GM13976 (cell line): ENCODE measurements around the gene APOBEC3G.
A peak's percentile ranks its signal among the peaks of the same experiment; 100 is the strongest.

ENCODE experiments used
- DNase-seq: peaks from one replicate; pipeline ENCODE4 v3.0.0; 2012; ENCODE audit warnings: low spot score
- CTCF ChIP-seq: IDR thresholded peaks from 2 replicates; pipeline ENCODE4 v1.5.1; 2012; ENCODE audit warnings: borderline replicate concordance, mild to moderate bottlenecking; ENCODE audit not compliant: insufficient read depth; ENCODE audit errors: extremely low read depth, missing control alignments, control extremely low read depth
- in situ Hi-C: fragments of 300-500 bp; cut with MboI; formaldehyde crosslinking; loops from one replicate; pipeline ENCODE4 v1.12.0; 2022; ENCODE audit warnings: low sequenced_read_pairs, mixed read lengths, inconsistent platforms; ENCODE audit not compliant: unreplicated experiment

APOBEC3G gene

GRCh38 chr22:39094717-39095389, 17.8 kb downstream of the APOBEC3G start:
- DNase-seq: peak; percentile 2
- in situ Hi-C loops: no loop called here
- no peak for TF ChIP-seq CTCF

GRCh38 chr22:39095971-39096370, 18.9 kb downstream of the APOBEC3G start:
- in situ Hi-C loops: no loop called here
- TF ChIP-seq CTCF: no peak
- no peak for DNase-seq

- in situ Hi-C loops: no loop called here
- DNase-seq: peak; percentile 60
Measured at GRCh38 chr22:39097098-39098020, 20.3 kb downstream of the APOBEC3G start, which contains the start of gene APOBEC3H. Gene APOBEC3H (plus strand): TSS chr22:39097244. CDS start chr22:39100279, 3,035 bp downstream.

DNA sequence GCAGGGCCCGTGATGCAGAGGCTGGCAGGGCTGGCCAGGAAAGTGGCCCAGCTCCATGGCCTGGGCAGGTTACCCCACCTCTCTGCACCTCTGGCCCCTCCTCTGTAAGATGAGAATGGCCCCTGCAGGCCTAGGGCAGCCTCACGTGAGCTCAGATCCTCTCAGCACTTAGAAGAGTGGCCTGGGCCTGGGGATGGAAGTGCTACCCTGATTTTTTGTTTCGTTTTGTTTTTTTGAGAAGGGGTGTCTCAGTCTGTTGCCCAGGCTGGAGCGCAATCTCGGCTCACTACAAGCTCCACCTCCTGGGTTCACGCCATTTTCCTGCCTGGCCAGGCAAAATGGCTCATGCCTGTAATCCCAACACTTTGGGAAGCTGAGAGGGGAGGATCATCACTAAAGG, 21.0 kb downstream of the APOBEC3G start:
- in situ Hi-C loops: no loop called here
- peak; percentile 60 for DNase-seq
- TF ChIP-seq CTCF: no peak

More at GRCh38 chr22:39097098-39098020, 20.3 kb downstream of the APOBEC3G start, which contains the start of gene APOBEC3H:
- no peak for TF ChIP-seq CTCF

GRCh38 chr22:39098576-39098975, 21.5 kb downstream of the APOBEC3G start:
- in situ Hi-C loops: no loop called here
- TF ChIP-seq CTCF: no peak
- peak; percentile 38 for DNase-seq

DNA sequence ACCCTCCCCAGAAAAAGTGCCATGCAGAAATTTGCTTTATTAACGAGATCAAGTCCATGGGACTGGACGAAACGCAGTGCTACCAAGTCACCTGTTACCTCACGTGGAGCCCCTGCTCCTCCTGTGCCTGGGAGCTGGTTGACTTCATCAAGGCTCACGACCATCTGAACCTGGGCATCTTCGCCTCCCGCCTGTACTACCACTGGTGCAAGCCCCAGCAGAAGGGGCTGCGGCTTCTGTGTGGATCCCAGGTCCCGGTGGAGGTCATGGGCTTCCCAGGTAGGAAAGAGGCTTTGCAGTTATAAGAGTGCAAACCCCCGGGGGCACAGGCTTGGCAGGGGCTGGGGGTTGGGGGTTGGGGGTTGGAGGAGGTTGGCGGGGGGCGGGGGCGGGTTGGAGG, 24.2 kb downstream of the APOBEC3G start:
- no peak for DNase-seq
- no peak for TF ChIP-seq CTCF
- in situ Hi-C loops: no loop called here
